ENCODE measurements around the gene PROX2. TPM values are rescaled to one million over a fixed set of nuclear protein-coding genes. Genes with fewer than 3 reads are reported as not detected.

The PROX2 gene
- total RNA-seq, 1 donor from 2014 or later: not detected

Other genes starting within 250 kb of the PROX2 start
- 28.1 TPM for gene AREL1, start 163.1 kb downstream of the PROX2 start, total RNA-seq
- gene FCF1, start 163.0 kb downstream of the PROX2 start, total RNA-seq: 38.9 TPM
- 26.4 TPM for gene YLPM1, start 112.8 kb downstream of the PROX2 start, total RNA-seq
- 241 TPM for gene DLST, start 5.8 kb upstream of the PROX2 start, total RNA-seq
- gene RPS6KL1, start 47.1 kb upstream of the PROX2 start, total RNA-seq: 18.6 TPM
- 4.9 TPM for gene PGF, start 79.5 kb upstream of the PROX2 start, total RNA-seq
- 34.5 TPM for gene EIF2B2, start 126.8 kb upstream of the PROX2 start, total RNA-seq
- gene MLH3, start 175.3 kb upstream of the PROX2 start, total RNA-seq: 19.1 TPM
- 11.7 TPM for gene ACYP1, start 187.9 kb upstream of the PROX2 start, total RNA-seq
- 14.0 TPM for gene ZC2HC1C, start 193.5 kb upstream of the PROX2 start, total RNA-seq

Data from left ventricle myocardium superior (tissue), 1 donor.